Activated CD8-positive, alpha-beta memory T cell treated with anti-CD3 and anti-CD28 coated beads, Interleukin-2, amount 10 ng/mL, durations not matched to agents 7 days and 5 days (primary cell): Measurements from ENCODE around the gene RANBP3. TPM values are rescaled to one million over a fixed set of nuclear protein-coding genes. Genes with fewer than 3 reads are reported as not detected.
"Not testable (repeated sequence)": the region's sequence is repeated elsewhere in the genome, so short reads cannot be mapped to it uniquely, and the experiment has no call there.

Experiments
- ATAC-seq: fragments of 150-1000 bp; cut with Tn5 transposase; one replicate; pipeline ENCODE4 v1.10.0; 2021; ENCODE audit warnings: moderate library complexity
- CTCF ChIA-PET: fragments of 350-600 bp; sonication (Branson Sonifier 250); formaldehyde crosslinking; loops from one replicate; lab custom pipeline; 2021; ENCODE audit warnings: antibody characterized with exemption; lab: Charles Lee
- DNase-seq: peaks from one replicate; pipeline ENCODE4 v3.0.0-alpha.2; 2020
- H3K27ac Mint-ChIP-seq: one replicate; pipeline ENCODE4 v1.8.0; 2021; ENCODE audit warnings: mild to moderate bottlenecking, mixed read lengths
- H3K27me3 Mint-ChIP-seq: one replicate; pipeline ENCODE4 v1.8.0; 2021; ENCODE audit warnings: mixed read lengths
- H3K36me3 Mint-ChIP-seq: one replicate; pipeline ENCODE4 v1.8.0; 2021; ENCODE audit warnings: mild to moderate bottlenecking, mixed read lengths
- H3K4me1 Mint-ChIP-seq: one replicate; pipeline ENCODE4 v1.8.0; 2021; ENCODE audit warnings: mixed read lengths
- H3K4me3 Mint-ChIP-seq: one replicate; pipeline ENCODE4 v1.8.0; 2021; ENCODE audit warnings: mild to moderate bottlenecking, moderate library complexity, mixed read lengths
- H3K9me3 Mint-ChIP-seq: one replicate; pipeline ENCODE4 v1.8.0; 2022; ENCODE audit warnings: low read depth, mixed read lengths
- total RNA-seq, 2 experiments: library from RNA; stranded (reverse); gene quantifications; one replicate each; pipeline ENCODE4 v1.2.3, GENCODE V29; 2021

RANBP3 gene
- total RNA-seq, 2 experiments from 2014 or later = 97.8 to 108 TPM

GRCh38 chr19:6017576-6017975 lies 39.6 kb upstream of the RANBP3 start:
- DNase-seq (no peak), ATAC-seq (no peak)
- Mint-ChIP-seq H3K27ac (no peak overlapping the region), H3K27me3 (no peaks in the 10 kb centered on the region), H3K4me1 (peaks cover 1% of the 10 kb centered on the region), H3K4me3 (no peak overlapping the region), H3K36me3 (no peaks in the 10 kb centered on the region), H3K9me3 (no peaks in the 10 kb centered on the region)
- CTCF ChIA-PET = interaction anchor here (1.2 to 1.3 kb wide), 2 partner anchors 51 to 214 kb away, joined by 3 to 4 read pairs; no protein-coding TSS in a partner anchor

- no peak for DNase-seq
- no peak overlapping the region for H3K27ac Mint-ChIP-seq
- no peaks in the 10 kb centered on the region for H3K27me3 Mint-ChIP-seq
- no peaks in the 10 kb centered on the region for H3K9me3 Mint-ChIP-seq
- CTCF ChIA-PET = no interaction called here
- no peaks in the 10 kb centered on the region for H3K36me3 Mint-ChIP-seq
- ATAC-seq = no peak
- H3K4me3 Mint-ChIP-seq = no peak overlapping the region
- H3K4me1 Mint-ChIP-seq = peaks cover 1% of the 10 kb centered on the region
Measured at GRCh38 chr19:6015841-6016545, 38.1 kb upstream of the RANBP3 start.

- H3K36me3 Mint-ChIP-seq = no peaks in the 10 kb centered on the region
- no peak overlapping the region for H3K4me3 Mint-ChIP-seq
- CTCF ChIA-PET = interaction anchor here (1.2 to 1.4 kb wide), 3 partner anchors 8 to 111 kb away, joined by 3 to 7 read pairs (median 5); no protein-coding TSS in a partner anchor
- ATAC-seq (no peak), DNase-seq (no peak)
- H3K9me3 Mint-ChIP-seq = no peaks in the 10 kb centered on the region
- no peak overlapping the region for H3K27ac Mint-ChIP-seq
- H3K27me3 Mint-ChIP-seq = no peaks in the 10 kb centered on the region
- H3K4me1 Mint-ChIP-seq = no peaks in the 10 kb centered on the region
Measured at GRCh38 chr19:6014551-6015135, 36.7 kb upstream of the RANBP3 start.

- H3K4me1 Mint-ChIP-seq = no peaks in the 10 kb centered on the region
- DNase-seq = no peak
- H3K36me3 Mint-ChIP-seq = no peaks in the 10 kb centered on the region
- no peak overlapping the region for H3K27ac Mint-ChIP-seq
- CTCF ChIA-PET = interaction anchor here (1.4 to 2.6 kb wide), 2 partner anchors 9 to 24 kb away, joined by 5 to 6 read pairs; no protein-coding TSS in a partner anchor
- ATAC-seq = no peak
- H3K27me3 Mint-ChIP-seq = no peaks in the 10 kb centered on the region
- no peaks in the 10 kb centered on the region for H3K9me3 Mint-ChIP-seq
- no peak overlapping the region for H3K4me3 Mint-ChIP-seq
Measured at GRCh38 chr19:6012426-6013170, 34.7 kb upstream of the RANBP3 start.

- H3K4me3 Mint-ChIP-seq = no peak overlapping the region
- no peak overlapping the region for H3K27ac Mint-ChIP-seq
- no peaks in the 10 kb centered on the region for H3K36me3 Mint-ChIP-seq
- no peak for ATAC-seq
- H3K27me3 Mint-ChIP-seq = no peaks in the 10 kb centered on the region
- no peak for DNase-seq
- no peaks in the 10 kb centered on the region for H3K9me3 Mint-ChIP-seq
- no peaks in the 10 kb centered on the region for H3K4me1 Mint-ChIP-seq
- CTCF ChIA-PET = interaction anchor here (2.6 kb wide), 1 partner anchor 10 kb away, joined by 6 read pairs; no protein-coding TSS in a partner anchor
Measured at GRCh38 chr19:6011794-6012193, 33.9 kb upstream of the RANBP3 start.

GRCh38 chr19:6011206-6011605 lies 33.3 kb upstream of the RANBP3 start:
- Mint-ChIP-seq H3K9me3 (no peaks in the 10 kb centered on the region), H3K4me1 (no peaks in the 10 kb centered on the region), H3K36me3 (no peaks in the 10 kb centered on the region), H3K27me3 (no peaks in the 10 kb centered on the region), H3K27ac (no peak overlapping the region), H3K4me3 (no peak overlapping the region)
- CTCF ChIA-PET = interaction anchor here (2.6 kb wide), 1 partner anchor 11 kb away, joined by 6 read pairs; no protein-coding TSS in a partner anchor
- DNase-seq = no peak
- ATAC-seq = no peak

- Mint-ChIP-seq H3K27ac (no peak overlapping the region), H3K36me3 (no peaks in the 10 kb centered on the region), H3K27me3 (no peaks in the 10 kb centered on the region), H3K4me3 (no peak overlapping the region), H3K9me3 (no peaks in the 10 kb centered on the region), H3K4me1 (no peaks in the 10 kb centered on the region)
- CTCF ChIA-PET = no interaction called here
- DNase-seq = no peak
- no peak for ATAC-seq
Measured at GRCh38 chr19:6010107-6010506, 32.2 kb upstream of the RANBP3 start.

- ATAC-seq (no peak), DNase-seq (no peak)
- Mint-ChIP-seq H3K36me3 (no peaks in the 10 kb centered on the region), H3K9me3 (no peaks in the 10 kb centered on the region), H3K4me3 (no peak overlapping the region), H3K4me1 (no peaks in the 10 kb centered on the region), H3K27me3 (no peaks in the 10 kb centered on the region), H3K27ac (no peak overlapping the region)
- CTCF ChIA-PET = no interaction called here
Measured at GRCh38 chr19:6007866-6008265, 29.9 kb upstream of the RANBP3 start.

- Mint-ChIP-seq H3K36me3 (no peaks in the 10 kb centered on the region), H3K4me1 (no peaks in the 10 kb centered on the region), H3K27ac (no peak overlapping the region), H3K9me3 (no peaks in the 10 kb centered on the region), H3K4me3 (no peak overlapping the region), H3K27me3 (no peaks in the 10 kb centered on the region)
- CTCF ChIA-PET = interaction anchor here (0.7 kb wide), 1 partner anchor 18 kb away, joined by 4 read pairs; no protein-coding TSS in a partner anchor
- DNase-seq (no peak), ATAC-seq (no peak)
Measured at GRCh38 chr19:6006896-6007295, 29.0 kb upstream of the RANBP3 start.

- H3K27me3 Mint-ChIP-seq, H3K27ac Mint-ChIP-seq, H3K36me3 Mint-ChIP-seq, ATAC-seq, H3K4me1 Mint-ChIP-seq, H3K9me3 Mint-ChIP-seq, H3K4me3 Mint-ChIP-seq, DNase-seq: not testable (repeated sequence)
- CTCF ChIA-PET = interaction anchor here (0.7 to 1.5 kb wide), 2 partner anchors 19 to 38 kb away, joined by 3 to 4 read pairs; no protein-coding TSS in a partner anchor
Measured at GRCh38 chr19:6006070-6006446, 28.1 kb upstream of the RANBP3 start.

GRCh38 chr19:6005321-6006069 lies 27.6 kb upstream of the RANBP3 start:
- CTCF ChIA-PET = interaction anchor here (1.5 kb wide), 1 partner anchor 38 kb away, joined by 3 read pairs; no protein-coding TSS in a partner anchor
- no peak overlapping the region for H3K4me3 Mint-ChIP-seq
- DNase-seq = no peak
- ATAC-seq = no peak
- no peaks in the 10 kb centered on the region for H3K4me1 Mint-ChIP-seq
- no peak overlapping the region for H3K27ac Mint-ChIP-seq
- H3K27me3 Mint-ChIP-seq = no peaks in the 10 kb centered on the region
- H3K9me3 Mint-ChIP-seq = no peaks in the 10 kb centered on the region
- H3K36me3 Mint-ChIP-seq = peaks cover under 1% of the 10 kb centered on the region

- no peaks in the 10 kb centered on the region for H3K27me3 Mint-ChIP-seq
- no peak overlapping the region for H3K4me3 Mint-ChIP-seq
- H3K9me3 Mint-ChIP-seq = no peaks in the 10 kb centered on the region
- H3K36me3 Mint-ChIP-seq = peaks cover 3% of the 10 kb centered on the region
- H3K4me1 Mint-ChIP-seq = no peaks in the 10 kb centered on the region
- ATAC-seq (no peak), DNase-seq (no peak)
- CTCF ChIA-PET = interaction anchor here (0.9 kb wide), 1 partner anchor 18 kb away, joined by 3 read pairs; no protein-coding TSS in a partner anchor
- H3K27ac Mint-ChIP-seq = no peak overlapping the region
Measured at GRCh38 chr19:6003976-6004375, 26.0 kb upstream of the RANBP3 start.

GRCh38 chr19:6002591-6002990 lies 24.7 kb upstream of the RANBP3 start:
- DNase-seq = no peak
- no peak for ATAC-seq
- no peak overlapping the region for H3K27ac Mint-ChIP-seq
- H3K36me3 Mint-ChIP-seq = peaks cover 3% of the 10 kb centered on the region
- CTCF ChIA-PET = no interaction called here
- H3K4me1 Mint-ChIP-seq = no peaks in the 10 kb centered on the region
- no peaks in the 10 kb centered on the region for H3K27me3 Mint-ChIP-seq
- H3K9me3 Mint-ChIP-seq = no peaks in the 10 kb centered on the region
- no peak overlapping the region for H3K4me3 Mint-ChIP-seq
